Endothelial cell of umbilical vein (primary cell): Measurements from ENCODE around the gene ARHGAP9. TPM values are rescaled to one million over a fixed set of nuclear protein-coding genes. Genes with fewer than 3 reads are reported as not detected.

Experiments
- BruUV-seq: library from RNA; stranded (reverse); fragments of 400-500 nt; replicated peaks from 2 replicates; lab custom pipeline; 2021; lab: Mats Ljungman, UMichigan
- CTCF ChIA-PET: fragments of 300-600, 350-600 bp; sonication (Branson Sonifier 250); formaldehyde crosslinking; loops from one replicate; lab custom pipeline; 2021; ENCODE audit warnings: antibody characterized with exemption, inconsistent platforms; lab: Charles Lee
- POLR2A ChIA-PET: fragments of 300-600, 350-600 bp; sonication (Branson Sonifier 250); formaldehyde crosslinking; loops from one replicate; lab custom pipeline; 2021; ENCODE audit warnings: antibody characterized with exemption, inconsistent platforms; lab: Charles Lee
- DNase-seq: peaks from one replicate; pipeline ENCODE4 v3.0.0-alpha.2; 2011; ENCODE audit warnings: low read depth, low spot score
- FAIRE-seq: peaks from 2 replicates; lab custom pipeline; 2011; peaks lifted over from hg19 to GRCh38; lab: Jason Lieb, UNC
- H2AFZ ChIP-seq: 2 replicates; pipeline ENCODE4 v1.6.0; 2012; ENCODE audit warnings: low read depth, low read length, control low read depth, inconsistent platforms
- H3K27ac ChIP-seq: 2 replicates; pipeline ENCODE4 v1.5.1; 2011; ENCODE audit warnings: low read depth, mild to moderate bottlenecking, control low read depth, low read length, moderate library complexity; ENCODE audit not compliant: insufficient read depth
- H3K27me3 ChIP-seq, 2 experiments: 2 replicates each; pipeline versions ENCODE4 v1.6.0 to v1.6.1; 2011; ENCODE audit warnings: low read length in 2 of 2, mixed read lengths in 1 of 2; ENCODE audit not compliant: control insufficient read depth in 2 of 2, insufficient read depth in 2 of 2
- H3K36me3 ChIP-seq, 2 experiments: 2 replicates in 1 of 2; 3 replicates in 1 of 2; pipeline ENCODE4 v1.5.1; 2011; ENCODE audit warnings: low read length in 2 of 2, mild to moderate bottlenecking in 1 of 2, moderate library complexity in 1 of 2; ENCODE audit not compliant: control insufficient read depth in 2 of 2, insufficient read depth in 2 of 2; ENCODE audit errors: extremely low read depth in 1 of 2
- H3K4me1 ChIP-seq: 3 replicates; pipeline ENCODE4 v1.5.1; 2011; ENCODE audit warnings: mild to moderate bottlenecking, low read length; ENCODE audit not compliant: control insufficient read depth, insufficient read depth; ENCODE audit errors: extremely low read depth
- H3K4me2 ChIP-seq: 2 replicates; pipeline ENCODE4 v1.6.1; 2011; ENCODE audit warnings: low read length, control low read depth, mixed read lengths; ENCODE audit not compliant: insufficient read depth
- H3K4me3 ChIP-seq, 3 experiments: fragments of 200-600 bp in 1 of 3; sonication (generic), shearing (Covaris generic) in 1 of 3; replicated peaks in 1 of 3; 2 replicates each; pipeline ENCODE4 v1.5.1; 2011 to 2016; ENCODE audit warnings: control low read depth in 3 of 3, low read length in 3 of 3, mild to moderate bottlenecking in 2 of 3, inconsistent platforms in 1 of 3, low read depth in 1 of 3, moderate library complexity in 1 of 3; ENCODE audit not compliant: insufficient read depth in 1 of 3
- H3K79me2 ChIP-seq: 2 replicates; pipeline ENCODE4 v1.6.0; 2012; ENCODE audit warnings: low read length, inconsistent platforms; ENCODE audit not compliant: control insufficient read depth, insufficient read depth
- H3K9ac ChIP-seq: replicated peaks from 2 replicates; pipeline ENCODE3; 2011; ENCODE audit warnings: low read length, control low read depth; ENCODE audit not compliant: insufficient read depth; ENCODE audit errors: extremely low read depth
- H3K9me1 ChIP-seq: replicated peaks from 3 replicates; pipeline ENCODE4 v1.6.0; 2011; ENCODE audit warnings: mild to moderate bottlenecking, low read length; ENCODE audit not compliant: control insufficient read depth, insufficient read depth; ENCODE audit errors: extremely low read depth
- H3K9me3 ChIP-seq: replicated peaks from 2 replicates; pipeline ENCODE4 v1.5.1; 2012; ENCODE audit warnings: low read length, inconsistent platforms; ENCODE audit not compliant: control insufficient read depth, insufficient read depth
- H4K20me1 ChIP-seq: replicated peaks from 2 replicates; pipeline ENCODE3; 2011; ENCODE audit warnings: mild to moderate bottlenecking, low read length; ENCODE audit not compliant: control insufficient read depth, insufficient read depth; ENCODE audit errors: extremely low read depth
- CTCF ChIP-seq, 2 donors: IDR thresholded peaks; 1 replicate in 1 of 2; 2 replicates in 1 of 2; pipeline ENCODE4 v1.5.1; 2011; ENCODE audit warnings: low read length in 2 of 2, mild to moderate bottlenecking in 2 of 2, moderate library complexity in 2 of 2, control low read depth in 1 of 2, inconsistent platforms in 1 of 2, low read depth in 1 of 2; ENCODE audit not compliant: insufficient read depth in 1 of 2; ENCODE audit errors: extremely low read depth in 1 of 2
- EZH2 ChIP-seq: IDR thresholded peaks from 2 replicates; pipeline ENCODE4 v1.6.1; 2012; ENCODE audit warnings: borderline replicate concordance, low read depth, mild to moderate bottlenecking, moderate library complexity, low read length, inconsistent platforms; ENCODE audit not compliant: severe bottlenecking
- MAX ChIP-seq: IDR thresholded peaks from 2 replicates; pipeline ENCODE4 v1.6.1; 2011; ENCODE audit not compliant: insufficient read depth, insufficient read length
- dilution Hi-C: fragments of 300-500 bp; cut with MboI; formaldehyde crosslinking; loops from one replicate; pipeline ENCODE4 v1.15.0; 2019; ENCODE audit warnings: low sequenced_read_pairs; ENCODE audit not compliant: extremely low pct_ligation_motif_present
- intact Hi-C: fragments of 100-400 bp; cut with micrococcal nuclease; formaldehyde crosslinking; loops from one replicate; pipeline ENCODE4 v1.10.0; 2022
- polyA plus RNA-seq, 4 experiments: library from polyadenylated mRNA; depleted of rRNA in 3 of 4; stranded (reverse) in 3 of 4; unstranded in 1 of 4; fragments of >200 nt; gene quantifications; 2 replicates each; pipeline versions ENCODE4 v1.2.1 to v1.2.3, GENCODE V29; 2011 to 2012; ENCODE audit warnings: missing spikeins in 1 of 4
- total RNA-seq: library from RNA; stranded (reverse); gene quantifications from 2 replicates; pipeline ENCODE4 v1.2.3, GENCODE V29; 2021

The ARHGAP9 gene
- total and polyA plus RNA-seq, 2 donors (not counting 3 experiments of a cell fraction or from before 2014, with no cell fraction given), result 0.25 to 0.38 TPM

DNA sequence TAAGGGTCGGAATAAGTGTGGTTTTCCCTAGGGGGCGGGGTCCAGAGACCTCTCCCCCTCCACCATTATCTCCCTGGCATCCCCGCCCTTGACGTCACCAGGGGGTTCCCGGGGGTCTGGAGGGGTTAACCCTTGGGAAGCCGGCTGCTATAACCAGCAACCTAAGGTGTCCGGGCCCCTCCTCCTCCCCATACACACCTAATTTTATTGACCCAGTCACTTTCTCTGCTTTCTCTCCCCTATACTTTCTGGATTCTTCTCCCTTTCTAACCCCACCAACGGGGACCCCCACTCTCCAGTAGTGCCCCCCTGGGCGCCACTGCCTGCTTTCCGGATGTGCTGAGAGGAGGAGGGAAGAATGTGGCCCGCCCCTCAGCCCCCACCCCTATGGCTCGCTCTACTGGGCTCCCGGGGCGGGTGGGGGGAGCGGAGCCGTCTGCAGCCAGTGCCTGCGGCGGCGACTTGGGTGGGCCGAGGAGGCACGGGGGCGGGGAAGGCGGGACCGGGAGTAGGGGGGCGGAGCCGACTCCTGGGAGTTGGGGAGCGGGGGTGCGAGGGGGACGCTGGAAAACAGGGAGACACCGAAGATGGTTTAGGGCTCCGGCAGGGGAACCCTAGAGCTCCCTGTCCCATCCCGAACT, 18.3 kb downstream of the ARHGAP9 start:
- peak overlapping the region; percentile 46 for H3K9ac ChIP-seq

More for the DNA sequence above, 18.3 kb downstream of the ARHGAP9 start:
- peak overlapping the region; percentile 47 to 60 (median 47) for H3K4me3 ChIP-seq
- no peak overlapping the region for H3K27ac ChIP-seq
- H2AFZ ChIP-seq, result peak overlapping the region; percentile 71
- intact Hi-C loops, result no loop called here
- H3K4me2 ChIP-seq, result peak overlapping the region; percentile 60
- no TSS peak for BruUV-seq
- no peak for FAIRE-seq
- no peaks in the 10 kb centered on the region for H3K36me3 ChIP-seq
- dilution Hi-C loops, result no loop called here
- ChIA-PET POLR2A (no interaction called here), CTCF (interaction anchor here (1.0 kb wide), 1 partner anchor 171 kb away, joined by 3 read pairs; the partner anchor contains the start of gene B4GALNT1)
- no peaks in the 10 kb centered on the region for H3K9me3 ChIP-seq
- no peaks in the 10 kb centered on the region for H3K9me1 ChIP-seq
- peak; percentile 46 for TF ChIP-seq EZH2
- no peak for TF ChIP-seq CTCF (IDR thresholded peaks at IDR 0.05; ENCODE audit: extremely low read depth in 1 of 2, insufficient read depth in 1 of 2, low read depth in 1 of 2, low read length in 2 of 2)
- TF ChIP-seq MAX, result no peak
- peaks cover 14% of the 10 kb centered on the region for H3K4me1 ChIP-seq
- peak; percentile 28 for DNase-seq
- H3K27me3 ChIP-seq, result peaks cover 5 to 10% of the 10 kb centered on the region in 2 experiments
- H4K20me1 ChIP-seq, result no peaks in the 10 kb centered on the region
- no peaks in the 10 kb centered on the region for H3K79me2 ChIP-seq
